ACC112 (cell line): ENCODE measurements around the gene CFAP54.

Experiments used
- H2AFZ ChIP-seq: fragments of 200-600 bp; sonication (generic); one replicate; pipeline ENCODE4 v1.6.0; 2017; ENCODE audit warnings: antibody characterized with exemption, low read length; ENCODE audit not compliant: unreplicated experiment
- H3K27ac ChIP-seq: fragments of 200-600 bp; sonication (generic); 2 replicates; pipeline ENCODE4 v1.5.1; 2014; ENCODE audit warnings: low read depth, mild to moderate bottlenecking, antibody characterized with exemption, low read length, moderate library complexity
- H3K27me3 ChIP-seq: fragments of 200-600 bp; sonication (generic); 2 replicates; pipeline ENCODE4 v1.6.1; 2014; ENCODE audit warnings: mild to moderate bottlenecking, antibody characterized with exemption, low read length, moderate library complexity, mixed read lengths; ENCODE audit not compliant: insufficient read depth
- H3K36me3 ChIP-seq: fragments of 200-600 bp; sonication (generic); 2 replicates; pipeline ENCODE4 v1.6.1; 2016; ENCODE audit warnings: mild to moderate bottlenecking, antibody characterized with exemption, low read length, moderate library complexity, mixed read lengths; ENCODE audit not compliant: insufficient read depth
- H3K4me1 ChIP-seq: fragments of 200-600 bp; sonication (generic); one replicate; pipeline ENCODE4 v1.6.1; 2016; ENCODE audit warnings: low read length, mixed read lengths; ENCODE audit not compliant: insufficient read depth, unreplicated experiment, control insufficient read depth
- H3K4me3 ChIP-seq: fragments of 200-600 bp; sonication (generic); 2 replicates; pipeline ENCODE4 v1.5.1; 2014; ENCODE audit warnings: mild to moderate bottlenecking, low read depth, low read length
- H3K79me2 ChIP-seq: fragments of 200-600 bp; sonication (generic); one replicate; pipeline ENCODE4 v1.6.0; 2016; ENCODE audit warnings: low read length; ENCODE audit not compliant: control insufficient read depth, unreplicated experiment, insufficient read depth

The CFAP54 gene

GRCh38 chr12:96822641-96823040 lies 333.3 kb downstream of the CFAP54 start:
- H3K79me2 ChIP-seq, result no peaks in the 10 kb centered on the region
- H3K27me3 ChIP-seq, result no peaks in the 10 kb centered on the region
- no peak overlapping the region for H3K27ac ChIP-seq
- no peaks in the 10 kb centered on the region for H3K36me3 ChIP-seq
- H2AFZ ChIP-seq, result no peak overlapping the region
- H3K4me1 ChIP-seq, result no peaks in the 10 kb centered on the region
- no peak overlapping the region for H3K4me3 ChIP-seq

GRCh38 chr12:96824074-96824837 lies 334.9 kb downstream of the CFAP54 start:
- Histone ChIP-seq H3K4me1 (no peaks in the 10 kb centered on the region), H3K4me3 (no peak overlapping the region), H3K79me2 (no peaks in the 10 kb centered on the region), H2AFZ (no peak overlapping the region), H3K36me3 (no peaks in the 10 kb centered on the region), H3K27me3 (no peaks in the 10 kb centered on the region), H3K27ac (no peak overlapping the region)

- no peaks in the 10 kb centered on the region for H3K36me3 ChIP-seq
- no peak overlapping the region for H3K27ac ChIP-seq
- H3K79me2 ChIP-seq, result no peaks in the 10 kb centered on the region
- no peak overlapping the region for H3K4me3 ChIP-seq
- no peak overlapping the region for H2AFZ ChIP-seq
- no peaks in the 10 kb centered on the region for H3K27me3 ChIP-seq
- H3K4me1 ChIP-seq, result no peaks in the 10 kb centered on the region
Observed at GRCh38 chr12:96824838-96825236, 335.5 kb downstream of the CFAP54 start.

- Histone ChIP-seq H3K4me3 (no peak overlapping the region), H3K36me3 (no peaks in the 10 kb centered on the region), H3K79me2 (no peaks in the 10 kb centered on the region), H3K27me3 (no peaks in the 10 kb centered on the region), H3K27ac (no peak overlapping the region), H2AFZ (no peak overlapping the region), H3K4me1 (no peaks in the 10 kb centered on the region)
Observed at GRCh38 chr12:96828169-96828789, 338.9 kb downstream of the CFAP54 start.

GRCh38 chr12:96829354-96829753 lies 340.0 kb downstream of the CFAP54 start:
- Histone ChIP-seq H3K27ac (no peak overlapping the region), H3K79me2 (no peaks in the 10 kb centered on the region), H2AFZ (no peak overlapping the region), H3K36me3 (no peaks in the 10 kb centered on the region), H3K4me3 (no peak overlapping the region), H3K27me3 (no peaks in the 10 kb centered on the region), H3K4me1 (no peaks in the 10 kb centered on the region)

- H3K4me3 ChIP-seq, result no peak overlapping the region
- H3K36me3 ChIP-seq, result no peaks in the 10 kb centered on the region
- H3K27me3 ChIP-seq, result no peaks in the 10 kb centered on the region
- no peaks in the 10 kb centered on the region for H3K79me2 ChIP-seq
- H3K27ac ChIP-seq, result no peak overlapping the region
- H2AFZ ChIP-seq, result no peak overlapping the region
- no peaks in the 10 kb centered on the region for H3K4me1 ChIP-seq
Observed at GRCh38 chr12:96831346-96831745, 342.0 kb downstream of the CFAP54 start.

GRCh38 chr12:96846293-96846692 lies 356.9 kb downstream of the CFAP54 start:
- no peak overlapping the region for H3K4me3 ChIP-seq
- H3K27ac ChIP-seq, result no peak overlapping the region
- H3K4me1 ChIP-seq, result no peaks in the 10 kb centered on the region
- H2AFZ ChIP-seq, result no peak overlapping the region
- no peaks in the 10 kb centered on the region for H3K36me3 ChIP-seq
- H3K79me2 ChIP-seq, result no peaks in the 10 kb centered on the region
- H3K27me3 ChIP-seq, result no peaks in the 10 kb centered on the region

- H3K36me3 ChIP-seq, result no peaks in the 10 kb centered on the region
- H3K4me1 ChIP-seq, result no peaks in the 10 kb centered on the region
- no peak overlapping the region for H2AFZ ChIP-seq
Observed at GRCh38 chr12:96850676-96851075, 361.3 kb downstream of the CFAP54 start.

GRCh38 chr12:96858162-96858561 lies 368.8 kb downstream of the CFAP54 start:
- Histone ChIP-seq H3K4me1 (peaks cover 11% of the 10 kb centered on the region), H3K79me2 (no peaks in the 10 kb centered on the region), H2AFZ (no peak overlapping the region), H3K4me3 (no peak overlapping the region), H3K27me3 (no peaks in the 10 kb centered on the region), H3K36me3 (no peaks in the 10 kb centered on the region), H3K27ac (no peak overlapping the region)

More at GRCh38 chr12:96850676-96851075, 361.3 kb downstream of the CFAP54 start:
- no peak overlapping the region for H3K4me3 ChIP-seq
- no peaks in the 10 kb centered on the region for H3K27me3 ChIP-seq
- H3K79me2 ChIP-seq, result no peaks in the 10 kb centered on the region
- H3K27ac ChIP-seq, result no peak overlapping the region

- Histone ChIP-seq H3K4me1 (peaks cover 18% of the 10 kb centered on the region), H3K4me3 (no peak overlapping the region), H3K27me3 (no peaks in the 10 kb centered on the region), H3K27ac (no peak overlapping the region), H2AFZ (no peak overlapping the region), H3K79me2 (no peaks in the 10 kb centered on the region), H3K36me3 (no peaks in the 10 kb centered on the region)
Observed at GRCh38 chr12:96861656-96862055, 372.3 kb downstream of the CFAP54 start.

- Histone ChIP-seq H3K4me1 (peaks cover 18% of the 10 kb centered on the region), H2AFZ (no peak overlapping the region), H3K27me3 (no peaks in the 10 kb centered on the region), H3K79me2 (no peaks in the 10 kb centered on the region), H3K4me3 (no peak overlapping the region), H3K27ac (no peak overlapping the region), H3K36me3 (no peaks in the 10 kb centered on the region)
Observed at GRCh38 chr12:96862326-96862725, 372.9 kb downstream of the CFAP54 start.
